Posterior vena cava (tissue), 2 donors: ENCODE data around the gene CTRB2. TPM values are rescaled to one million over a fixed set of nuclear protein-coding genes. Genes with fewer than 3 reads are reported as not detected.
"Not testable (repeated sequence)": the region's sequence is repeated elsewhere in the genome, so short reads cannot be mapped to it uniquely, and the experiment has no call there.

Source experiments
- DNase-seq: peaks from one replicate; pipeline ENCODE4 v3.0.0-alpha.2; 2020; ENCODE audit warnings: low spot score
- intact Hi-C, 2 donors: fragments of 100-400 bp; cut with DNase I; formaldehyde crosslinking; loops; one replicate each; pipeline versions ENCODE4 v1.14.1 to v1.14.2; 2022 to 2023
- total RNA-seq, 2 donors: library from RNA; stranded (reverse); fragmentation: NEBNext Ultra II Directional; extraction: Animal tissue kit (Norgen Biotek cat#: 25700); gene quantifications; one replicate each; pipeline ENCODE4 v1.2.1, GENCODE V29; 2021
- donor health status: DM: yes; HTN: yes; CAD: no.
- donor health status: DM: yes; HTN: yes; CAD: no.

CTRB2 gene
- total RNA-seq, 2 donors from 2014 or later, result 0.79 to 9.1 TPM

DNA sequence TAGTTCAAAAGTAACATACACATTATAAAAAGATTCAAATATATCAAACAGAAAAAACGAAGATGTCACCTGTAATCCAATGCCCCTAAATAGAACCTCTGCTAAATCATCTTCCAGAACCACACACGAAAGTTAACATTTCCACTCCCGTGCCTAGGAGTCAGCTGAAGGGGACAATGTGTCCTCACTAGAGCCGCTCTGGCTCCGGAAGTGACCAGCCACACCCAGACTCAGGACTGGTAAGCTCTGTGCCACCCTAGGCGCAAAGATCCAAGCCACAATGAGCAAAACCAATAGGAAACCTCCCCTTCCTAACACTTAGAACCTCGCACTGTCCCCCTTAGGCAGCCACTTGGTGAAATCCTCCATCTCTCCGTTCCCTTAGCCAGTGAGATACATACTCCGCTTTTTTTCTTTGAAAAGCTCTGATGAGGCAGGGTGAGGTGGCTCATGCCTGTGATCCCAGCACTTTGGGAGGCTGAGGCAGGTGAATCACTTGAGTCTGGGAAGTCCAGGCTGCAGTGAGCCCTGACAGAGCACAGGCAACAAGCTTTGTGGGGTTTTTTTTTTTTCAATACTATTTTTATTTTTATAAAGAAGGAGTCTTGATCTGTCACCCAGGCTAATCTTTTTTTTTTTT is 23.6 kb upstream of the CTRB2 start:
- no peak for DNase-seq
- intact Hi-C loops, result loop anchor here in 1 of 2 donors (5.0 kb wide), 1 partner anchor 157 kb away; no protein-coding TSS in a partner anchor

GRCh38 chr16:75229172-75230031 is 22.4 kb upstream of the CTRB2 start:
- DNase-seq, result no peak
- intact Hi-C loops, result loop anchor here in 1 of 2 donors (5.0 to 10.0 kb wide), 2 partner anchors 158 to 345 kb away; no protein-coding TSS in a partner anchor

DNA sequence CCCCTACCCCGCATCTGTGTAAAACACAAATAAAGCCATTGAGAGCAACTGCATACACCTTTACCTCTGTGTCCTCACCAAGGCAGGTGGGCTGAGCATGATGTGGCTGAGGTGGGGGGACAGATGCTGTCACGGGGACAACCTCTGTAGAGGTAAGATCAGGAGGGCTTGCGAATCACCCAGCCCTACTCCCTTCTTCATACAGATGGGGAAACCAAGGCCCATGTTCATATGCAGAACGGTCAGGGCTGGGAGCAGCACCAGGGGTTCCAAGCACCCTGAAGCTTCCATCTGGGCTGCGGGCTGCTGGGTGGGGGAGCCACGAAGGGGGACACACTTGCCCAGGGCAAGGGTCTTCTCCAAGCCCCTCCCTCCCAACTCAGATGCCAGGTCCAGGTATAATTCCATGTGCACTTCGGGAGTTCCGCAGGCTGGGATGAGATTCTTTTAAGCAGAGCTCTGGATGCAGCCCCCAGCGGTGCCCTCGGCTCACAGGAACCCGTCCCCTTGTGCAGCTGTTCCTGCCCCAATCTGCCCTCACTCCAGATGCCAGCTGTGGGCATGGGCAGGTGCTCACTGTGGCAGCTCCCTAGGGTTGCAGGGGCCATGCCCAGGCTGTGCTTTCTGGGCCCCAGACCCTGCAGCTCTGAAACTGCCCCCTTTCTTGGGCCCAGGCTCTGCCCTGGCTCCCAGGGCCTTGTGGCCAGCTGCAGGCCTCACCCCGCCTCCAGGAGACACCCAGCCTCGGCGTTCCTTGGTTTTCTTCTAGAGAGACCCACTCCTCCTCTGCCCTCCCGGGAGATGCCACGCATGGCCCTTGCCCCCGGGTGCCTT is 21.4 kb upstream of the CTRB2 start:
- intact Hi-C loops, result loop anchor here in 1 of 2 donors (10.0 kb wide), 1 partner anchor 346 kb away; no protein-coding TSS in a partner anchor
- no peak for DNase-seq

DNA sequence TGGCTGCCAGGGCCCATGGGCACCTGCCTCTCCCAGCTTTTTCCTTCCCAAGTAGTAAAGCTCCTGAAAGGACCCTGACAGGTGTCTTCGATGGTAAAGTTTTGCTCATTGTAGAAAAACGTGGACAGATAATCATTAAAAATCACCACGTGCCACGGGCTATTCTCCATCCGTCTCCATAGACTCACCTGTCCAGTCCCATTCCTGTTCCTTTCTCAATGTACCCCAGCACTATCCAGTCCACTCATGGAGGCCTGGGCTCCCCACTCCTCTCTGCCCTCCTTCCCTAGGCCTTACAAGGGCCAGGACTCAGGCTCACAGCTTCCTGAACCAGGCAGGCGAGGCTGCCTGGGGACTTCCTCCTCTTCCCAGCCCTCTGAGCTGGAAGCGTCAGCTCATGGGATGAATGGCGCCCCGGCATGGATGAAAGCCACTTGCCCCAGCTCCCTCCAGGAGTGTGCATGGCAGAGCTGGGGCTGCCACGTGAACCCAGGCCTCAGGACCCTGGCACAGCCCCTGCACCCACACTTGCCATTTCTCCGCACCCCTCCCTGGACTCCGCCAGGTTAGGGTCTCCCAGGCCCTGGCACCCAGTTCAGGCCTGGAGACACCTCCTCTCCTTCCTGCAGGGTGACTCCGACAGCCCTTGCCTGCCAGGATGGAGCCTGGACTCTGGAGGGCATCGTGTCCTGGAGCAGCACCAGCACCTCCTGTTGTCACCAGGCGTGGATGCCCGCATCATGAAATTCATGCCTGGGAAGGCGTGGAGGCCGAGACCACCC is 20.6 kb upstream of the CTRB2 start:
- intact Hi-C loops, result loop anchor here in 1 of 2 donors (10.0 kb wide), 1 partner anchor 347 kb away; no protein-coding TSS in a partner anchor
- DNase-seq, result no peak

DNA sequence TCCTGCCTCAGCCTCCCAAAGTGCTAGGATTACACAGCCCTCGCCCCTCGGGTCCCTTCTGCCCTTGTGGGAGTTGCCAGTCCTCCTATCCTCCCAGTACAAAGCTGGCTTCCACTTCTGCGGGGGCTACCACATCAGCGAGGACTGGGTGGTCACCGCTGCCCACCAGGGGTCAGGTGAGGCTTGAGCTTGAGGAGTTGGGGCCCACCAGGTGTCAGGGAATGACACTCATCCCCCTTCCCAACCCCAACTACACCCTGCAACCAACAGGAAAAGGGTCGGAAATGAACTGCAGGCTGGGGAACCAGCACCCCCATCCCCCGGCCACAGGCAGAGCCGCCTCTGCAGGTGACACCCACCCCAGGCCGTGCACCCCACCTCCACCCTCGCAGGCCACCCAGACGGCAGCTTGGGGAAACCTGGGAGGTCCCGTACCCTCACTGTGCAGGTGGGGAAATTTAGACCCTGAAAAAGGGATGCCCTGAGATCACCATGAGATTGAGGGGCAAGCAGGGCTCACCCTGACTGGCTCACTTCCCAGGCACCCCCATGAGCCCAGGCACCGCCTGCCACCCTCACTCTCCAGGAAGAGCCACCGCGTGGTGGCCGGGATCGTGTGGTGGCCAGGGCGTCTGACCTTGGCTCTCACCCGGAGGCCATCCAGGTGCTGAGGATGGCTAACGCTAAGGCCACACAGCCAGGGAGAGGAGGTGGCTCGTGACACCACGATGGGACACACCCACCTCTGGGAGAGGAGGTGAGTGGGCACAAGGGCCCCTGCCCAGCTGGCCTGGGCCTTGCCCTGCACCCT is 19.8 kb upstream of the CTRB2 start:
- intact Hi-C loops, result loop anchor here in 1 of 2 donors (10.0 kb wide), 1 partner anchor 348 kb away; no protein-coding TSS in a partner anchor
- no peak for DNase-seq

DNA sequence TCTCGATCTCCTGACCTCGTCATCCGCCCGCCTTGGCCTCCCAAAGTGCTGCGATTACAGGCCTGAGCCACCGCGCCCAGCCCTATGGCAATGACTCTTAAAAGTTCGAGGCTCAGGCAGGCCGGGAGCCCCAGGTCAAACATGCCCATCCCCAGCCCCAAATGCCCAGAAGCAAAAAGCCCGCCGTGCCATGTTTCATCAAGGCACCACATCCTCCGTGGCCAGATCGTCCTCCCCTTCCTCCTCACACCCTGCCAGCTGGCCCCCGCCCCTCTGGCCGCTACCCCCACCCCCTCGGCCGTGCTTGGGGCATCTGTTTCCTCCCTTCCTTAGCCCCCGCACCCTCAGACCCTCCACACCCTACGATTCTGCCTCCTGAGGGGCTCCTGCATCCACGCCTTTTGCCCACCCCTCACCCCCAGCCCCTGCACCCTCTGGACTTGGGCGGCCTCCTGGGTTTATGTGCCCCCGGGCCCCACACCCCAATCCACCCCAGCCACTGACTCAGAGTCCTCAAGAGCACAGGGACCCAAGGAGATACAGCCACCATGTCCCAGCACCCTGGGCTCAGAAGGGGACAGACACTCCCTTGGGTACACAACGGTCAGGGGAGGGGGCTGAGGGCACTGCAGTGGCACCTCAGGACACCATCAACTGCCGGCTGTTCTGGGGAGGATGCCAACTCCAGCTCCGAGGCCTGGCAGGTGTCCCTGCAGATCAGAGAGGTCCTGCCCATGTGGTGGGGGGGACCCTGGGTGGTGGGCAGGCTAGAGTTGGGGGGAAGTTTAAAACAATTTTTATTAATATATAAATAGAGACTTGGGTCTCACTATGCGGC is 18.9 kb upstream of the CTRB2 start:
- intact Hi-C loops, result loop anchor here in 1 of 2 donors (2.0 to 10.0 kb wide), 2 partner anchors 19 to 349 kb away; partner anchors contain the start of gene CTRB2
- no peak for DNase-seq

GRCh38 chr16:75225092-75225491 is 18.1 kb upstream of the CTRB2 start:
- no peak for DNase-seq
- intact Hi-C loops, result loop anchor here in 1 of 2 donors (2.0 to 10.0 kb wide), 2 partner anchors 18 to 350 kb away; partner anchors contain the start of gene CTRB2

DNA sequence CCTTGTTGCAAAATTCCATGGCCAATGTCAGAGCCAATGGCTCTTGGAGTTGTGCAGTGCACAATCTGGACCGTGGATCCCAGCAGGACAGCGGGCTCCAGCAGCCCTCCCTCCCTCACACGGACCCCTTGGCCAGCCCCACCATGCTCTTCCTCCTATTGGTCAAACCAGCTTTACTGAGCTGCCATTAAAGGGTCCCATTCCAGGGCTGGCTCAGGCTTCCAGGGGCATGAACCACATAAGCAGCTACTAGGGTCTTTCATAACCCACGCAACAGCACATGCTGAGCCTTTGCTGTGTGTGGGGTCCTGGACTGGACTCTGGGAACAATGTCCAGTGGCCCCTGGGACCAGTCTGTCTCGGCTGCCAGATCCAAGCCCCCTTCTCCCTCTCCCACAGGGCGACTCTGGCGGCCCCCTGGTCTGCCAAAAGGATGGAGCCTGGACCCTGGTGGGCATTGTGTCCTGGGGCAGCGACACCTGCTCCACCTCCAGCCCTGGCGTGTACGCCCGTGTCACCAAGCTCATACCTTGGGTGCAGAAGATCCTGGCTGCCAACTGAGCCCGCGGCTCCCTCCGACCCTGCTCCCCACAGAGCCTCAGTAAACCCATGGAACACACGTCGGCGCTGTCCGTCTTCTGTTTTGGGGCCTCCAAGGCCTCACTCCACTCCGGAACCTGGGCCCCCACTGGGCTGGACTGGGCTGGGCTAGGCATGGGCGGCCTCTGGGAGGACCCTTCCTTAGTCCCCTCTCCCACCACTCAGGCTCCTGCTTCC is 17.5 kb upstream of the CTRB2 start:
- intact Hi-C loops, result loop anchor here (1.0 to 10.0 kb wide), 3 partner anchors 18 to 350 kb away; partner anchors contain the start of gene CTRB2 (in 1 of the 2)
- DNase-seq, result no peak

GRCh38 chr16:75223129-75223528 is 16.2 kb upstream of the CTRB2 start:
- DNase-seq, result not testable (repeated sequence)
- intact Hi-C loops, result loop anchor here in 1 of 2 donors (10.0 kb wide), 1 partner anchor 352 kb away; no protein-coding TSS in a partner anchor

DNA sequence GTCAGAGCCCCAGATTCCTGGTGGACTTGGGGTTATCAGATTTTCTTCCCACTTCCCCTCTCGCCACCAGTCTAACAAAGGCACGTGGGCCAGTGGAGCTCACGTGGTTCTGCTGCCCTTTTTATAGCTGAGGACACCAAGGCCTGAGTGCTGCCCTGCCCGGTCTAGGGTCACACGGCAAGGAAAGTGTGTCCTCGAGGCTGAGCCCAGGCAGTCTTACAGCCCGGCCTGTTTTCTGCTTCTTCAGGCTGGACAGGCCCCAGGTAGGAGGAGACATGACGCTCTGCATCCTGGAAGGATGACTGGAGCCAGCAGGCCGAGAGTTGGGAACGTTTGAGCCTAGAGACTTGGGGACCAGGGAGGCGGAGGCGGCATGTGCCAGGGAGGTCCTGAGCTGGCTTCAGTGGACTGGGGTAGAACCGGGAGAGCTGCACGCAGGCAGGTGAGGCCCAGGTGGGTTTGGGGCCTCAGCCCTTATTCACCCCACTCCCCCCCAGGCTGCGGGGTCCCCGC is 15.4 kb upstream of the CTRB2 start:
- intact Hi-C loops, result loop anchor here in 1 of 2 donors (10.0 kb wide), 1 partner anchor 352 kb away; no protein-coding TSS in a partner anchor
- DNase-seq, result no peak

DNA sequence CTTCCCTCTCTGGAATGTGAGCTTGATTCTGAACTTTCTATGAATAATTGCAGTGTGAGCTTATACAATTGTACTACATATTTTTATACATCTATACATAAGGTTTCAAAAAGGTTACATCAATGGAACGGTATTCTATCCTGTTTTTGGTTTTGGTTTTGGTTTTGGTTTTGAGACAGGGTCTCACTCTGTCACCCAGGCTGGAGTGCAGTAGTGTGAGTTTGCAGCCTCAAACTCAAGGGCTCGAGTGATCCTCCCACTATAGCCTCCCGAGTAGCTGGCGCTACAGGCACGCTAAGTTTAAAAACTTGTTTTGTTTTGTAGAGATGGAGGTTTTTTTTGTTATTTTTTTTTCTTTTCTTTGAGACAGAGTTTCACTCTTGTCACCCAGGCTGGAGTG is 12.9 kb upstream of the CTRB2 start:
- intact Hi-C loops, result loop anchor here in 1 of 2 donors (10.0 kb wide), 1 partner anchor 355 kb away; no protein-coding TSS in a partner anchor
- no peak for DNase-seq

GRCh38 chr16:75219088-75219487 is 12.1 kb upstream of the CTRB2 start:
- intact Hi-C loops, result no loop called here
- DNase-seq, result no peak

DNA sequence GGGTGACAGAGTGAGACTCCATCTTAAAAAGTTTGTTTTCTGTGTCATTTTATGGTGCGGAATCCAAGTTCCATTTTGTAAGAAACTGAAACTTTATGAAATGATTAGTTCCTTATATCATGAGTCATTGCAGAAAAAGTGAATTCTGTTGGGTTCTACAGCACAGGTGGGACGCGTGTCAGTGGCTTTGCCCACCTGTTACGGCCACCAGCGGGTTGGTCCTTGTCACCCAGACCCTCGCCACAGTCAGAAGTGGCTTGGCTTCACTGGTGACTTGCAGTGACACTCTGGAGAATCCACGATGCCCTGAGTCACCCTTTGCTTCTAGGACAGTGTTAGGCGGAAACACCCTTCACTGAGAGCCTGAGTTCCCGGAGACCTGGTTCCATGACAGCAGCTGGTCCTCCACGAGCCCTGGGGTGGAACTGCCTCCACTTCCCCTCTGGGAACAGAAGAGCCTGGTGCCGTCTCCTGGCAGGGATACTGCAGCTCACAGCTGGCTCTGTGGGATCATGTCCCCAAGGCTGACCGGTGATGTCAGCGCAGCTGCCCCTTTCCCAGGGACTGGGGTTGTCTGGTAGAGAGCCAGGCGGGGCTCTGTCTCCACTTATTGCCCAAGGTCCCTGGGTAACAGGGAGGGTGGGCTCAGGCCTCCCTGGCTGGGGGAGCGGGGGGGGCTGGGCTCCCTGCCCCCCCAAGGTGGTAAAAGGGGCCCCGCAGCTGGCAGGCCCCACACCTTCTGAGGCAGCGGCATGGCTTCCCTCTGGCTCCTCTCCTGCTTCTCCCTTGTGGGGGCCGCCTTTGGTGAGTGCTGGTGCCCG is 11.5 kb upstream of the CTRB2 start, which contains the start of gene CTRB1:
TSS of gene CTRB1 (plus strand) at position 733 of the 821 bp plus-strand sequence. CDS start at position 753, 20 bp downstream.
- intact Hi-C loops, result no loop called here
- DNase-seq, result no peak

GRCh38 chr16:75217389-75217851 is 10.5 kb upstream of the CTRB2 start:
- DNase-seq, result no peak
- intact Hi-C loops, result no loop called here
